SH-SY5Y (cell line): ENCODE results near the gene HS3ST3A1.

Source experiments
- GATA2 ChIP-seq: IDR thresholded peaks from 2 replicates; pipeline ENCODE4 v1.6.1; 2011; ENCODE audit warnings: mild to moderate bottlenecking, low read depth, low read length
- GATA3 ChIP-seq: IDR thresholded peaks from 2 replicates; pipeline ENCODE4 v1.6.1; 2011; ENCODE audit warnings: low read depth, mild to moderate bottlenecking, low read length, moderate library complexity

The HS3ST3A1 gene

DNA sequence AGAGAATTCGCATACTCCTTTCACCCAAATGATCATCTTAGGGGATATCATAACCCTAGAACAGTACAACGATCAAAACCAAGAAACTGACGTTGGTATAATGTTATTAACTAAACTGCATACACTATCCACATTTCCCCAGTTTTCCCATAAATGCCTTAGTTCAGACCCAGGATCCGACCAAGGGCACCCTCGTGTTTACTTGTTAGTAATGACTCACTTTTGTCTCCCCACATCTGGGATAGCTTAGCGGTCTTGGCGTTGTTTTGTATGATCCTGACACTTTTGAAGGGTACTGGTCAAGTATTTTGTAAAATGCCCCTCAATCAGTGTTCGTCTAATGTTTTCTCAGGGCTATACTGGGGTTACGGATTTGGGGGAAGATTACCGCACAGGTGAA, 8.0 kb downstream of the HS3ST3A1 start:
- TF ChIP-seq GATA3: no peak
- TF ChIP-seq GATA2: no peak

- TF ChIP-seq GATA2 (no peak), GATA3 (no peak)
Measured at GRCh38 chr17:13593021-13593751, 8.5 kb downstream of the HS3ST3A1 start.

GRCh38 chr17:13592427-13592826, 9.3 kb downstream of the HS3ST3A1 start:
- TF ChIP-seq GATA3 (no peak), GATA2 (no peak)

GRCh38 chr17:13590441-13590840, 11.3 kb downstream of the HS3ST3A1 start:
- no peak for TF ChIP-seq GATA3

DNA sequence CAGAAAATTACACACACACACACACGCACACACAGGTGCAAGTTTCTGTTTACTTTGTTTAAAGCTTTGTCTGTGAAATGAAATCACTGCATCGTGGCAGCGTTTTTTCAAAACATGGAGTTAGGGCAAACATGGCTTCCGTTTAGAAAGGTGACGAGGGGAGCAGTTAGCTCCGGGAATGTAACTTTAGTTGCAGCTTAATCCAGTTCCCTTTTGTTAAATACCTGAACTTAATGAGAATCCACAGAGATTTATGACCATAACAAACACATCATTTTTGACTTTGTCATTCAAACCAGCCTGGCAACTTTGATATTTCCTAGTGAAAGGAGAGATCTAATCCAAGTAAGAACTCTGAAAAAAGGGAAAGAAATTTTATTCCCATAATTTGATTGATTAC, 12.1 kb downstream of the HS3ST3A1 start:
- TF ChIP-seq GATA3 (no peak), GATA2 (no peak)

- TF ChIP-seq GATA2: no peak
- TF ChIP-seq GATA3: no peak
Measured at GRCh38 chr17:13587487-13588338, 14.0 kb downstream of the HS3ST3A1 start.

- TF ChIP-seq GATA2 (no peak), GATA3 (no peak)
Measured at GRCh38 chr17:13584701-13585080, 17.0 kb downstream of the HS3ST3A1 start.

GRCh38 chr17:13583996-13584700, 17.6 kb downstream of the HS3ST3A1 start:
- TF ChIP-seq GATA3 (no peak), GATA2 (no peak)

DNA sequence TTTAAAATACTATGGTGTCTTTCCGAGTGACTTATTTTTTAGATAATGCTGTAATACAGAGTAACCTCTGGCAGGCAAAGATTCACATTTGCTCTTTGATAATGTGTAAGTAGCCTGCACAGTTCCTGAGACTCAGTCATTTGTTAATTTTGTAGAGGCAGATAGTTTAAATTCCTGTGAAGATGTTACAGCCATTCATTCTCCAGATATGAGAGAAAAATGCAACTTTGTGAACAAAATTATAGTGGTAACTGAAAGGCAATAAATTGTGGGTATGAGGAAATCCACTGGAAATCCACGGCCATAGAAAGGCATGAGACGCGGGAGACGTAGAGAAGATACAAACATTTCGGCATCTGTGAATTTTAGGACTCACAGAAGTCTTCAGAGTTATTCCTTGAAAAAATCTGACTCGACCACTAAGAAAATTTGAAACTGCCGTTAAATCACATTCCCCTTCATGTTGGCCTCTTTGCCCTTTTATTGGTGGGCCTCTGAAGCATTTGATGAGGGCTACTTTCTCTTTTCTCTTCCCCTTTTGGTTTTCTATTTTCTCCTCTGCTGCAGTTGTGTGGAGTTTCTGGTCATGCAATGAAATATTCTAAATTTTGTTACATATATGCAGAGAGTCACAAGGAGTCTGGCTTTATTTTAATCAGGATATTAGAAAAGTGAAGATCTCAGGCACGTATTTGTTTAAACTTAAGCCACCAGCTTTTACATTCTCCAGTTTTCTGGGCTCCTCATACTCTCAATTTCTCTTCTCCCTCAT, 18.8 kb downstream of the HS3ST3A1 start:
- no peak for TF ChIP-seq GATA2
- TF ChIP-seq GATA3: no peak

GRCh38 chr17:13581925-13582324, 19.8 kb downstream of the HS3ST3A1 start:
- TF ChIP-seq GATA2 (no peak), GATA3 (no peak)

- TF ChIP-seq GATA2 (no peak), GATA3 (no peak)
Measured at GRCh38 chr17:13580790-13581189, 20.9 kb downstream of the HS3ST3A1 start.

DNA sequence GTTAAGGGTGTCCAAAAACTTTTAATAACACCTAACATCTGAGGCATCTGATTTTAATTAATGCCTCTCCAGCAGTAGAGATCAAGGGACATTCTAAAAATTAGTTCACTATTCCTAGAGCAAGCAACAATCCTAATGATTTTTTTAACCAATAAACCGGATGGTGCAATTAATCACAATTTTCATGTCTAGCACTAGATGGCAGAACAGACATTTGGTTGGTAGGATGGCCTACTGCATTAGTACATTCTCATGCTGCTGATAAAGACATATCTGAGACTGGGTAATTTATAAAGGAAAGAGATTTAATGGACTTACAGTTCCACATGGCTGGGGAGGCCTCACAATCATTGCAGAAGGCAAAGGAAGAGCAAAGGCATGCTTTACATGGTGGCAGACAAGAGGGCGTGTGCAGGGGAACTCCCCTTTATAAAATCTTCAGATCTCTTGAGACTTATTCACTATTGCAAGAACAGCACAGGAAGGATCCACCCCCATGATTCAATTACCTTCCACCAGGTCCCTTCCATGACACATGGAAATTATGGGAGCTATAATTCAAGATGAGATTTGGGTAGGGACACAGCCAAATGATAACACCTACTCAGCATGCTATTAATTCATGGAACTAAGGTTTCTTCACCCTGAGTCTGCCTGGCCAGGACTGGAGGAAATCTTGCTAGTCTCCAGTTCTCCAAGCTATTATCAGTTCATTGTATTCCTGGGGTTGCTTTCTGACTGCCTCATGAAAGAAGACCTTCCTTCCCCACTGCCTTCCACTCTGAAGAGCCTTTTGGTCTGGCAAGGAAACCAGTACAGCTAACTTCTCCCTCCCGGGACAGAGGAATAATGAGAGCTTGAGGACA, 24.8 kb downstream of the HS3ST3A1 start:
- no peak for TF ChIP-seq GATA2
- TF ChIP-seq GATA3: no peak

DNA sequence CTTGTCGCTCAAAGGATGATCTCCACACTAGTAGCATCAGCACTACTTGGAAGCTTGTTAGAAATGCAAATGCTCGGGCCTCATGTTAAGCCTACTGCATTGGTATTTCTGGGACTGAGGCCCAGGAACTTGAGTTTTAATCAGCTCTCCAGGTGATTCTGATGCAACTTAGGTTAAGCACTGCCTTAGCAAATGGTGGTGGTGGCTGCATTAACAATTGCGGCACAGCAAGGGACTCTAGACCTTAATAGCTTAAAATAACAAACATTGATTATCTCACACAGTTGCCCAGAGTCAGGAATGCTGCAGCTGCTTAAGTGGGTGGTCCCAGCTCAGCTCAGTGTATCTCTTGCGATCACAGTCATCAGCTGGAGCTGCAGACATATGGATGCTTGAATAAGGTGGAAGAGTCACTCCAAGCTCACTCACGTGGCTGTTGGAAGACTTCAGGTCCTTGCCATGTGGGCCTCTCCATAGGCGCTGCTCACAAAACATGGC, 25.8 kb downstream of the HS3ST3A1 start:
- TF ChIP-seq GATA2 (no peak), GATA3 (no peak)
